Neural progenitor cell (in vitro differentiated cells): ENCODE measurements around the gene PAX7. TPM values are rescaled to one million over a fixed set of nuclear protein-coding genes. Genes with fewer than 3 reads are reported as not detected.

Experiments
- DNase-seq: peaks from one replicate; pipeline ENCODE4 v3.0.0-alpha.2; 2016; ENCODE audit warnings: low spot score
- H2AFZ ChIP-seq: fragments of 200-600 bp; sonication (generic); replicated peaks from 2 replicates; pipeline ENCODE4 v1.6.1; 2016; ENCODE audit warnings: antibody characterized with exemption
- H3F3A ChIP-seq: fragments of 200-600 bp; sonication (generic); 2 replicates; pipeline ENCODE4 v1.6.1; 2016; ENCODE audit warnings: antibody characterized with exemption, low read depth
- H3K27ac ChIP-seq: fragments of 200-600 bp; sonication (generic); 2 replicates; pipeline ENCODE4 v1.5.1; 2016; ENCODE audit warnings: mild to moderate bottlenecking
- H3K27me3 ChIP-seq: fragments of 200-600 bp; sonication (generic); 2 replicates; pipeline ENCODE4 v1.6.1; 2016; ENCODE audit warnings: mild to moderate bottlenecking, moderate library complexity
- H3K36me3 ChIP-seq: fragments of 200-600 bp; sonication (generic); 2 replicates; pipeline ENCODE4 v1.5.1; 2016
- H3K4me1 ChIP-seq: fragments of 200-600 bp; sonication (generic); 2 replicates; pipeline ENCODE4 v1.6.1; 2016; ENCODE audit warnings: mixed run types
- H3K4me2 ChIP-seq: fragments of 200-600 bp; sonication (generic); 2 replicates; pipeline ENCODE4 v1.6.1; 2016
- H3K4me3 ChIP-seq: fragments of 200-600 bp; sonication (generic); 2 replicates; pipeline ENCODE4 v1.5.1; 2016
- H3K79me2 ChIP-seq: fragments of 200-600 bp; sonication (generic); 2 replicates; pipeline ENCODE4 v1.6.1; 2016; ENCODE audit warnings: low read depth
- H3K9ac ChIP-seq: fragments of 200-600 bp; sonication (generic); 2 replicates; pipeline ENCODE4 v1.6.1; 2016
- H3K9me3 ChIP-seq: fragments of 200-600 bp; sonication (generic); 2 replicates; pipeline ENCODE4 v1.5.1; 2016; ENCODE audit warnings: low read depth
- H4K20me1 ChIP-seq: fragments of 200-600 bp; sonication (generic); 2 replicates; pipeline ENCODE4 v1.6.1; 2016; ENCODE audit warnings: low read depth
- H3K27ac Mint-ChIP-seq: 3 replicates; pipeline ENCODE4 v1.8.0; 2021; ENCODE audit warnings: mixed read lengths
- H3K27me3 Mint-ChIP-seq: 2 replicates; pipeline ENCODE4 v1.8.0; 2022; ENCODE audit warnings: low read depth, mild to moderate bottlenecking, inconsistent platforms, moderate library complexity, mixed read lengths; ENCODE audit not compliant: insufficient read depth
- H3K36me3 Mint-ChIP-seq: 3 replicates; pipeline ENCODE4 v1.8.0; 2021; ENCODE audit warnings: mixed read lengths
- H3K4me1 Mint-ChIP-seq: 3 replicates; pipeline ENCODE4 v1.8.0; 2021; ENCODE audit warnings: mixed read lengths
- H3K4me3 Mint-ChIP-seq: 3 replicates; pipeline ENCODE4 v1.8.0; 2021; ENCODE audit warnings: mild to moderate bottlenecking, moderate library complexity, mixed read lengths
- H3K9me3 Mint-ChIP-seq: 3 replicates; pipeline ENCODE4 v1.8.0; 2020; ENCODE audit warnings: mixed read lengths
- CTCF ChIP-seq: fragments of 200-600 bp; sonication (generic); IDR thresholded peaks from 2 replicates; pipeline ENCODE4 v1.5.1; 2017; ENCODE audit warnings: antibody characterized with exemption, mild to moderate bottlenecking
- EZH2 ChIP-seq: fragments of 200-600 bp; sonication (generic); IDR thresholded peaks from 2 replicates; pipeline ENCODE4 v1.6.1; 2017; ENCODE audit warnings: antibody characterized with exemption, mild to moderate bottlenecking, moderate library complexity
- EZH2phosphoT487 ChIP-seq: fragments of 200-600 bp; sonication (generic); IDR thresholded peaks from 2 replicates; pipeline ENCODE4 v1.6.1; 2017; ENCODE audit warnings: antibody characterized with exemption
- total RNA-seq: library from RNA; depleted of rRNA; stranded (reverse); fragments of >200 nt; gene quantifications from 2 replicates; pipeline ENCODE4 v1.2.3, GENCODE V29; 2015; ENCODE audit warnings: low replicate concordance

PAX7 gene
- total RNA-seq, 1 donor from 2014 or later = 0.06 TPM

GRCh38 chr1:18724801-18725200, 94.2 kb downstream of the PAX7 start:
- H3K27me3 Mint-ChIP-seq = peaks cover 23% of the 10 kb centered on the region
- H3K27ac Mint-ChIP-seq = no peak overlapping the region
- no peaks in the 10 kb centered on the region for H4K20me1 ChIP-seq
- H3K4me3 Mint-ChIP-seq = no peak overlapping the region
- H3K27me3 ChIP-seq = peaks cover 36% of the 10 kb centered on the region
- H3K9me3 Mint-ChIP-seq = no peaks in the 10 kb centered on the region
- no peak overlapping the region for H3K4me3 ChIP-seq
- no peaks in the 10 kb centered on the region for H3F3A ChIP-seq
- H3K9me3 ChIP-seq = no peaks in the 10 kb centered on the region
- H3K9ac ChIP-seq = no peak overlapping the region
- H3K4me1 ChIP-seq = peaks cover 50% of the 10 kb centered on the region
- no peaks in the 10 kb centered on the region for H3K36me3 ChIP-seq
- H3K27ac ChIP-seq = no peak overlapping the region
- H3K4me1 Mint-ChIP-seq = peaks cover 50% of the 10 kb centered on the region
- peaks cover 4% of the 10 kb centered on the region for H3K36me3 Mint-ChIP-seq
- no peak overlapping the region for H2AFZ ChIP-seq
- DNase-seq = no peak
- peak overlapping the region; percentile 60 for H3K4me2 ChIP-seq
- TF ChIP-seq EZH2phosphoT487 = no peak
- TF ChIP-seq CTCF = no peak
- TF ChIP-seq EZH2 = no peak
- H3K79me2 ChIP-seq = no peaks in the 10 kb centered on the region

GRCh38 chr1:18725231-18725895, 94.7 kb downstream of the PAX7 start:
- no peaks in the 10 kb centered on the region for H3K79me2 ChIP-seq
- Mint-ChIP-seq H3K9me3 (no peaks in the 10 kb centered on the region), H3K27ac (peak overlapping the region; percentile 78), H3K4me1 (peaks cover 51% of the 10 kb centered on the region), H3K4me3 (peak overlapping the region; percentile 67), H3K27me3 (peaks cover 19% of the 10 kb centered on the region), H3K36me3 (peaks cover 4% of the 10 kb centered on the region)
- H3K27ac ChIP-seq = no peak overlapping the region
- H3K9me3 ChIP-seq = no peaks in the 10 kb centered on the region
- no peak overlapping the region for H3K9ac ChIP-seq
- H3K36me3 ChIP-seq = no peaks in the 10 kb centered on the region
- no peaks in the 10 kb centered on the region for H4K20me1 ChIP-seq
- no peaks in the 10 kb centered on the region for H3F3A ChIP-seq
- no peak overlapping the region for H3K4me3 ChIP-seq
- peaks cover 50% of the 10 kb centered on the region for H3K4me1 ChIP-seq
- H3K4me2 ChIP-seq = peak overlapping the region; percentile 60
- H3K27me3 ChIP-seq = peaks cover 30% of the 10 kb centered on the region
- TF ChIP-seq EZH2 (no peak), CTCF (no peak), EZH2phosphoT487 (no peak)
- DNase-seq = peak; percentile 74
- H2AFZ ChIP-seq = no peak overlapping the region

- no peaks in the 10 kb centered on the region for H3K9me3 Mint-ChIP-seq
- Histone ChIP-seq H3K4me3 (no peak overlapping the region), H3K9me3 (no peaks in the 10 kb centered on the region), H2AFZ (no peak overlapping the region), H3K27me3 (peaks cover 20% of the 10 kb centered on the region), H3K79me2 (no peaks in the 10 kb centered on the region), H3K9ac (no peak overlapping the region), H3F3A (no peaks in the 10 kb centered on the region), H3K4me1 (peaks cover 50% of the 10 kb centered on the region), H3K4me2 (no peak overlapping the region), H3K36me3 (no peaks in the 10 kb centered on the region), H4K20me1 (no peaks in the 10 kb centered on the region), H3K27ac (no peak overlapping the region)
- peak overlapping the region; percentile 63 for H3K27ac Mint-ChIP-seq
- no peak for DNase-seq
- H3K27me3 Mint-ChIP-seq = peaks cover 19% of the 10 kb centered on the region
- peaks cover 4% of the 10 kb centered on the region for H3K36me3 Mint-ChIP-seq
- peaks cover 53% of the 10 kb centered on the region for H3K4me1 Mint-ChIP-seq
- H3K4me3 Mint-ChIP-seq = no peak overlapping the region
- TF ChIP-seq EZH2 (no peak), CTCF (no peak), EZH2phosphoT487 (no peak)
Measured at GRCh38 chr1:18726368-18726767, 95.7 kb downstream of the PAX7 start.
